HG03457 (cell line): ENCODE measurements around the gene MRPL33.
"Not testable (repeated sequence)": the region's sequence is repeated elsewhere in the genome, so short reads cannot be mapped to it uniquely, and the experiment has no call there.

ENCODE experiments used
- ATAC-seq: cut with Tn5 transposase; IDR thresholded peaks from one replicate; pipeline ENCODE4 v1.9.1; 2021; ENCODE audit warnings: moderate number of reproducible peaks; ENCODE audit not compliant: unreplicated experiment

Gene MRPL33

DNA sequence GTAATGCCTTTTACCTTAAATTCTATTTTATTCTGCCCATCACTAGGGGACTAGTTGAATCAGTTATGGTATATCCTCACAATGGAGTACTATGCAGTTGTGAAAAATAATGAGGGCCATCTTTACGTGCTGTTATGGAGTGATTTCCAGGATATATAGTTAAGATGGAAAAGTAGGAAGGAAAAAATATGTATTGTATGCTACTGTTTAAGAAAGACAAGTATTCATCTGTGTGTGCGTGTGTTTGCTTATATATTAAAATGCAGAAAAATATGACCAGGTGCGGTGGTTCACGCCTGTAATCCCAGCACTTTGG is 32.5 kb upstream of the MRPL33 start:
- ATAC-seq = no peak

DNA sequence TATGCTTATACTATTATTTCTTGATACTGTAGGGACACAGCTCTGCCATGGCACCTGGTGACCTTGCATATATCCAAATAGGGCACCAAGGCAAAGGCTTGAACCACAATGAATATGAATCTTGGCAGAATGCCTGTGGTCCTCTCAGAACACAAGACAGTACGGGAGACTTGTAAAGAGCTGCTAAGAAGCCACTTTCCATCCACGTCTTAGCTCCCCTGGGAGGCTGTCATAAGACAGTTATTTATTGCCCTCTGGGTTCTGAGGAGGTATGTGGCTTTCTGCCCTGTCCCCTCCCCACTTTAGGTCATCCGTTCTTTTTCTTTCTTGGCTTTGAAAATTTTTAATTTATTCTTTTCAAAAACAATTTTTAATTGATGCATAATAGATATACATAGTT is 29.8 kb upstream of the MRPL33 start:
- ATAC-seq = no peak

DNA sequence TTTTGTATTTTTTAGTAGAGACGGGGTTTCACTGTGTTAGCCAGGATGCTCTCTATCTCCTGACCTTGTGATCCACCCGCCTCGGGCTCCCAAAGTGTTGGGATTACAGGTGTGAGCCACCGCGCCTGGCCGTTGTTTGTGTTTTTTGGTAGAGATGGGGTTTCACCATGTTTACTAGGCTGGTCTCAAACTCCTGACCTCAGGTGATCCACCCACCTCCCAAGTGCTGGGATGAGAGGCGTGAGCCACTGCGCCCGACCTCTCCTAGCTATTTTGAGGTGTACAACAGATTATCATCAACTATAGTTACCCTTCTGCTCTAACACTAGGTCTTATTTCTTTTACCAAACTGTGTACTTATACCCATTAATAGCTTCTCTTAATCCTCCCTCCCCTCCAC is 28.9 kb upstream of the MRPL33 start:
- ATAC-seq = no peak

DNA sequence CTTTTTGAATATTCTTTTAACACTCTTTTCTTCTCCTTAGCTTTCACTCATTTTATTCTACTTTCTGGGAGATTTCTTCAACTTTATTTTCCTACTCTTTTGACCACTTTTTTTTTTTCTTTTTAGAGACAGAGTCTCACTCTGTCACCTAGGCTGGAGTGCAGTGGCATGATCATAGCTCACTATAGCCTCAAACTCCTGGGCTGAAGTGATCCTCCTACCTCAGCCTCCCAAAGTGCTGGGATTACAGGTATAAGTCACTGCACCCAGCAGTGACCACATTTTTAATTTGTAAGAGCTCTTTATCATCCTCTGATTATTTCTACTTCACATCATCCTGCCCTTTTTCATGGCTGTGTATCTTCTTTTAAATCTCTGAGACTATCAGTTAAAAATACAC is 26.0 kb upstream of the MRPL33 start:
- ATAC-seq = not testable (repeated sequence)

DNA sequence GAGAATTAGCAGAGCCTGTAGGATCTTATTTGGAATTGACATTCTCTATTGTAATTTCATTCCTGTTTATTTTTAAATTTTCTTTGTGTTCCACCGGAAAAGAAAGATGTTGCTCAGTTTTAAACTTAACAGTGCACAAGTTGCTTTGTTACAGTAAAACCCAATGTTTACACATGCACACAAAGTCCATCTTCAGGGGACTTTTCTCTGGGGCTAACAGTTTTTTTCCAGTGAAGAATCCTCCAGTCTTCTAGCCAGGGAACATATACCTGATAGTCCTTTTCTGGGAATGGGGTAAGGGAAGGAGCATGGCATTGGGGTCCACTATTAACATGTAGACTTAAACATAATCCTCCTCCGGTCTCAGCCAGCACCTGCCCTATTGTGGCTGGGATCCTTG is 25.2 kb upstream of the MRPL33 start:
- no peak for ATAC-seq

DNA sequence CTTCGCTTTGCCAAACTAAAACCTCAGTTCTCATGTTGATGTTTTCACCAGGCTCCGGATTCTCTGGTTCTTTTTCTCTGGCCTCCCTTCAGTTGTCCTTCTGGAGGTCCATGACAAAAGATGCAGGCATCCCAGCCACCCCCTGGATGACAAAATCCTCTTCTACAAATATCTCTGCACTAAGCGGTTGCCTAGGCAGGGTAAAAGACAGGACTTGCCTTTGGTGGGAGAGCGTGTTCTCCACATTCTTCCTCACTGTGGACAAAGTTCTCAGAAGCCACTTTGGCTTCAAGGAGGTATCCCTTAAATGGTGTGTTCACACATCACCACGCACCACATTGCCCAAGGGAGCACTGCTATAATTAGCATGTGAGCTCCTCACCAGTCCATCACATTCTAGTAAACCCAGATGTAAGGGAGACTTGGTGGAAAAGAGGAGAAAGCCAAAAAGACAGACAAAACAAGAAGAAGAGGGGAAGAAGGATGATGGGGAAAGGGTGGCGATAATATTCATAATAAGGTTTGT is 23.6 kb upstream of the MRPL33 start:
- ATAC-seq = no peak

DNA sequence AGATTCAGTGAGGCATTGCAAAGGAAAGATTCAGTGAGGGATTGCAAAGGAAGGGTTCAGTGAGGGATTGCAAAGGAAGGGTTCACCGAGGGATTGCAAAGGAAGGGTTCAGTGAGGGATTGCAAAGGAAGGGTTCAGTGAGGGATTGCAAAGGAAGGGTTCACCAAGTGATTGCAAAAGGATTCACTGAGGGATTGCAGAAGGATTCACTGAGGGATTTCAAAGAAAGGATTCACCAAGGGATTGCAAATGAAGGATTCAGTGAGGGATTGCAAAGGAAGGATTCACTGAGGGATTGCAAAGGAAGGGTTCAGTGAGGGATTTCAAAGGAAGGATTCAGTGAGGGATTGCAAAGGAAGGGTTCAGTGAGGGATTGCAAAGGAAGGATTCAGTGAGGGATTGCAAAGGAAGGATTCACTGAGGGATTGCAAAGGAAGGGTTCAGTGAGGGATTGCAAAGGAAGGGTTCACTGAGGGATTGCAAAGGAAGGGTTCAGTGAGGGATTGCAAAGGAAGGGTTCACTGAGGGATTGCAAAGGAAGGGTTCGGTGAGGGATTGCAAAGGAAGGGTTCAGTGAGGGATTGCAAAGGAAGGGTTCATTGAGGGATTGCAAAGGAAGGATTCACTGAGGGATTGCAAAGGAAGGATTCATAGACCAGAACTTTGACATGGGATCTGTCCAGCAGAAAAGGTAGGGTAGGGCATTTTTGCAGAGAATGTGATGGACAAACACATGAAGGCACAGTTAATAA is 22.5 kb upstream of the MRPL33 start:
- not testable (repeated sequence) for ATAC-seq

DNA sequence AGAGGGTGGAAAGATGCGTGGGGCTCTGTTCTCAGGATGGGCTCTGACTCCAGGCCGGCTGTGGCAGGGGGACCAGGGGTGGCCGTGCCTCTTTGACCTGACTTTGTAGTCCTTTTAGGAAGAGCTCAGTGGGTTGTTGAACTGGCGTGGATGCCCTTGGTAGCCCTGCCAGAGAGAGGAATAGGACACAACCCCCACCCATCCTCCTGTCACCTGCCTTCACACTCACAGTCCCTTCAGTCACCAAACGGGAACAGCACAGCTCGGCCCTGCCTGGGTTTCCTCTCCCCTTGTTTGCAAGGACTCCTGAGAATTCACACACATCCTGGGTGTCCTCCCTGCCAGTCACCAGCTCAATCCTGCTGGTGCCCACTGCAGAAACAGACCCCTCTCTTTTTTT is 20.1 kb upstream of the MRPL33 start:
- ATAC-seq = no peak

DNA sequence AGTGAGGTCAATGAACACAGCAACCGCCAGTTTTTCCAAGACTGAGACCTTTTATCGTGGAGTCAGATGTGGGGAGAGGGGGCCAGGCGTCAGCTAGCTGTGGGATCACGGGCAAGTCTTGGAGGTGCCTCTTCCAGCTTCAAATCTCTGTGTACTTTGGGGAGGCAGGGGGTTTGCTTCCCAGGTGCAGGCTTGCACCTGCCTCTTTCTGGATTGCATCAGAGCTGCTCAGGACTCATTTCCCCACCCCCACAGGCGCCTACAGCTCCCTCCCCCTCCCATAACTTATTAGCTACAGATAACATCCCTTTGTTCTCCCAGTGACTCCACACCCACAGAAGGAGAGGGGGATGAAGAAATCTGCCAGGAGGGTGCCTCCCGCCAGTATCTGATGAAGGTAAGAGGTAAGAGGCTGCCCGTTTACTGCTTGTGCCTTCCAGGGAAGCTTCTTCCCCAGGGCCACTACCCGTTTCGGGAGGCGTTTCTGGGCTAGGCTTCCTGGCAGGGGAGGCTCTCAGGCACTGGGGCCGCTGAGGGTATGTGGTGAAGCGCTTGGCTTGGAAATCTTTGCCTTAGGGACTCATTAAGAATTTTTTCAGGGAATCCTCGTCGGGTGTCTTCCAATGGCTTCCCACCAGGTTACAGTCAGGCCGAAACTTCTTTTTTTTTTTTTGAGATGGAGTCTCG is 18.8 kb upstream of the MRPL33 start:
- no peak for ATAC-seq

DNA sequence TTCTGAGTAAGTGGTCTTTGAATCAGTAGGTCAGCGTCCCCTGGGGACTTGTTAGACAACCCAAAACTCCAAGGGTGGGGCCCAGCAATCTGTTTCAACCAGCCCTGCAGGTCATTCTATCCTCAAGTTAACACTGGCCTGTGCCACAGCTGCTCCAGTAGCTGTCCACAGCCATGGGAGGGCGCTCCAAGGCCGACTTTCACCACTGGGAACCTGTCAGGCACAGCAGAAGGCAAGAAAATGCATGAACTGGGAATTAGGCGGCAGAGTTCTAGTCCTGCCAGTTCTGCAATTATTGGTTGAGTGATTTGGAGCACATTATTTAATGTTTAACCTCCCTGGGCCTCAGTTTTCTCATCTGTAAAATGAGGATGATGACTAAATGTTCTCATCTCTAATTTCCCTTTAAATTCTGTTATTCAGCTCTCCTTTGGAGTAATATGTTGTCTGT is 17.4 kb upstream of the MRPL33 start:
- ATAC-seq = no peak

DNA sequence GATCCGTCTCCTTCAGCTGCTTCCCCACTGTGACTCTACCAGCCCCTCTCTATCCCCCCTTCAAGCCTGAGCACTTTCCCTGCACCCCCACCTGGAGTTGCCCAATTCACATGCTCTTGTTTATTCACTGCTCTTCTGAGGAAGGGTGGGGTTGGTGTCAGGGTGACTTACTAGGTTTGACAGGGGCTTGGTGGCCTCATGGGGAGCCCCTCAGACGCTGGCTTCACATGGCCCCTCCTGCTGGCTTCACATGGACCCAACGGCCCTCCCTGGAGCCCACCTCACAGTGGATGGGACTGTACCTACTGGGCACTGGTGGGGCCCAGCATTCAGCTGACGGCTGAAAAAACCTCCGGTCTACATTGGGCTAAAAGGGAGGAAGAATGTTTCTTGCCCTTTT is 16.7 kb upstream of the MRPL33 start:
- ATAC-seq = no peak

DNA sequence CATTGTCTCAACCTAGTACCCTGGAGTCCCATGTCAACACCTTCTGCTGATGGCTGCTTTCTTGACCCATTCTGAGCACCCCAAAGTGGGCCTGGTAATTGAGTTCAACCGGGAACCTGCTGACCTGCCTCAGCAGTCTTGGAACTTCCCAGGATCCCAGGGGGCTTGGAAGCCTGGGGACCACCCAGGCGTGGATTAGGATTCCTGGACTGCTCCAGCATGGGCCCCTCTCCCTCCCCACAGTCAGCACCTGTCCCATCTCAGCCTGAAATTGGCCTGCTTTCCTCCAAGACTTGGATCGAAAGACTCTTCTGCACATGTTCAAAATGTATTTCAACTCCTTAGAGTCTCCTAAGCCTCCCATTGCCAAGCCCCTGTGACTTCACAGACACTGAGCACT is 15.4 kb upstream of the MRPL33 start:
- ATAC-seq = no peak

DNA sequence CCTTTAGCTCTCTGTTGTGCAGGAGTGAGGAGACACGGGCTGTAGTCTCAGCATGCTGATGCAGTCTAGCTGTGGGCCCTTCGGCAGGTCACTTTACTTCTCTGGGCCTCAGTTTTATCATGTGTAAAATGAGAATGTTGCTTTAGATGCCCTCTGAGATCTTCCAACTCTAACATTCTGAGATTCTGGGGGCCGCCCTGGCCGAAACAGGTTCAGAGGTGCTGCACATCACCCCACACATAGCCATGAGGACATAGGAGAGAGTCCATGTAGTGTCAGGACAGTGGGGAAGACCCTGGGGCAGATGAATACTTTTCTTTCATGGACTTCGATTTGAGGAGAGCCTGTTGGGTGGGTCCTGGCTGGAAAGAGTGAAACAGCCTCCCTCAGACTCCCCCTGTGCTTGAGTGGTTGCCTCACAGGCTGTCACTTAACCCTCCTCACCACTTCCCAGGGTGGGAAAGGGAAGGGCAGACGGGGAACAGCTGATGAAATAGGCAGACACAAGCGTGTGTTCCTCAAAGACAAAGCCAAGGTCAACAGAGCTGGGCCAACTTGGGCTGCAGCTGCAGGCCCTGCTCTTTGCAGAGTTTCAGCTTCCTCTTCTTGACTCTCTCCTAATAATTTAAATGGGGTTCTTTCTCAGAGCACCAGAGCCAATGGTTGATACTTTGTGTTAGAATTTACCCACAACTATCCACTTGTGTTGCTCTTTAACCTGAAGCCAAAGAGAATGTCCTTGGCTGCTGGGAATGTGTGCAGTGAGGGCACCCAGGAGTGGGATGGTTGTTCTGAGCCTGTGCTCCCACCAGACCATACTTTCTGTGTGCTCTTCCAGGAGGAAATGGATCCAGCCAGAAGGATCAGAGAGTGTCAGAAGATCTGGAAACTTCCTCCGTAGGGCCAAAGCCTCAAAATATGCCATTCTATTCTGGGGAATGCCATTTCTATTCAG is 14.7 kb upstream of the MRPL33 start:
- ATAC-seq = no peak

DNA sequence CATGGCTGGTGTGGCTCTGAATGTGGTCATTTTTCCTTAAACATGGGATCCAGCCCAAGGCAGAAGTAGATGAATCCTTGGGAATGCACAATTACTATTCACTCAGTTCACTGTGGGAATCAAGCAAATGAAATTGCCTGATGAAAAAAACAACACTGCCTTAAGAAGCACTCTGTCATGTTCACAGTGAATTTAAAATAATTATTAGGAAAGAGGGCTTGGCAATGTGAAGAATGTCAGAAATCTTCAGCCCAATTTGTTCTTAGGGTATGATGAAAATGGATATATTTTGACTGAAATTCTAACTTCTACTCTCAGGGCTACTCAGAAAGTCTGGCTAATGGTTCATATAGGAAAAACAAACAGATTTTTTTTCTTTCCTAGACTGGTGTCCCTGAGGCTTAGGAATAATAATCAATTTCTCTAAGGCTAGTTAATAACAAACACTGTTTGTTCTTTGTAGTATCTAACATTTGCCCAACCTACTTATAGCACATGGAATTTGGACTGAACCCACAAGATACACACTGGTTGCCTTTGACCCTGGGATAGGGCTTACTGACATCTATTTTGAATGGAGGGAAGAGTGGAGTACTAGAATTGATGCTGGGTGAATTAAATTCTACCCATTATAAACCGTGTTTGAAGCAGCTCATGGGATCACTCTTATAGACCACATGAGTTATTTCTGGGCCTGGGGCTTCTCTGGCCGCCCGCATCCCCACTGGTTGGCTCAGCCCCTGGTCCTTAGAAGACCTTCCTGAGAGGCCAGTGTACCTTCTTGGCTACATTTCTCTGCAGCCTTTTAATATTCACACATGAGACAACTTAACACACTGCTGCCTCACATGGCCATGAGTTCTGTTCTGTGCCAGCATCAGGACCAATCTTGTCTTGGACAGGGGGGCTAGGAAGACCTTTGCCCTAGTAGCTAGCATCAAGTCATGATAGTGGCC is 8.3 kb upstream of the MRPL33 start:
- ATAC-seq = no peak

DNA sequence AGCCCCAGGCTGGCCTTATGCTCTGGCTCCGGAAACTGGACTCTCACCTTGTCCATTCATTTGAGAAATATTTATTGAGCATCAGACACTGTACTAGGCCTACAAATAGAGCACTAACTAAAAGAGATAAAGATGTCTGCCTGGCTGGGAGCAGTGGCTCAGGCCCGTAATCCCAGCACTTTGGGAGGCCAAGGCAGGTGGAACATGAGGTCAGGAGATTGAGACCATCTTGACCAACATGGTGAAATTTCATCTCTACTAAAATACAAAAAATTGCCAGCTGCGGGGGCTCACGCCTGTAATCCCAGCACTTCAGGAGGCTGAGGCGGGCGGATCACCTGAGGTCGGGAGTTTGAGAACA is 7.6 kb upstream of the MRPL33 start:
- no peak for ATAC-seq

DNA sequence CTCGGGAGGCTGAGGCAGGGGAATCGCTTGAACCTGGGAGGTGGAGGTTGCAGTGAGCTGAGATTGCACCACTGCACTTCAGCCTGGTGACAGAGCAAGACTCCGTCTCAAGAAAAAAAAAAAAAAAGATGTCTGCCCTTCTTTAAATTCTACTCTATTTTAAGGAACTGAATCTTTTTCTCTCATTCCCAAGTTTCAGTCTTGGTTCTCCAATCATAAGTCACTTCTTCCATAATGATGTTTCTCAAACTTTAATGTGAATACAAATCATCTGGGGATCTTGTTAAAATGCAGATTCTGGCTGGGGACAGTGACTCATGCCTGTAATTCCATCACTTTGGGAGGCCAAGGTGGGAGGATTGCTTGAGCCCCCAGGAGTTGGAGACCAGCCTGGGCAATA is 7.0 kb upstream of the MRPL33 start:
- not testable (repeated sequence) for ATAC-seq

DNA sequence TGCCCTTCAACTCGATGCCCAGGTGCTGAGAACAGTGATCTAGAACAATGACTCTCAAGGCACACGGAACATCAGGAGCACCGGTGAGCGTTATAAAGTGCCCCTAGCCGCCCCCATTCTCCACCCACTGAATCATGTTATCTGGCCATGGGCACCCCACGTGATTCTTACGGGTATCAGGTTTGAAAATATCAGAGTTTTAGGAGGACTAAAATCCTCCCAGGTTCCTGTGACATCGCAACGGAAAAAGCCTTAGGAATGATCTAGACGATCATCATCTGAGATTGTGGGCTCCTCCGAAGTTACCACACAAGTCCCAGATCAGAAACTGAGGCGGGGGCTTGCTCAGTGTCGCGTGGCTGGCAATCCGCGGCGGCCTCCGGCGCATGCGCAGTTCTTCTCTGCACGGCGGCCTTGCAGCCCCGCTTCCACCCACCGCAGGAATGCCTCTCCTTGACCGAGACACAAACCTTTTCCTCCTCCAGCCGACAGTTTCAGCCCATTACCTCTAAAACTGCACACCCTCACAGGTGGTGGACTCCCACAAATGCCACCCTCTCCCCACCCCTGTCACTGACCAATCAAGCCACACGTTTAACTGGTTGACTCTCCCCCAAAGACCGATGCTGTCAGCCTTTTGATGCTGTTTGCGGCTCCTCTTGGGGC is 5.8 kb upstream of the MRPL33 start:
- ATAC-seq = no peak

DNA sequence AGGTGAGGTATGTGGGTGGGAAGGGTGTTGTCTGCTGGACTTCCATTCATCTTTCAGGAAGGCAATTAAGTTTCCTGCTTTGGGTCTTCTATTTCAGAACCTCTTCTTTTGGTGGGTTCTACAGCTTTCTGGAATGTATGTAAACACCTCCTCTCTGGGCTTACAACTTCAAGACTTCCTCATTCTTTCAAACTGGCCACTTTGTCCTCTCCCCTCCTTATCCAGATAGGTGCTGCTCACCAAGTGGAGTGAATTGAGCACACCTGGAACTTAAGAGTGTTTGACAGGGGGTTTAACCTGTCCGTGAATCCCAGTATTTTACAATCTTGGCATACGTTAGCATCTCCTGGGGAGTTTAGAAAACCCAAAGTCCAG is 5.2 kb upstream of the MRPL33 start:
- ATAC-seq = no peak

DNA sequence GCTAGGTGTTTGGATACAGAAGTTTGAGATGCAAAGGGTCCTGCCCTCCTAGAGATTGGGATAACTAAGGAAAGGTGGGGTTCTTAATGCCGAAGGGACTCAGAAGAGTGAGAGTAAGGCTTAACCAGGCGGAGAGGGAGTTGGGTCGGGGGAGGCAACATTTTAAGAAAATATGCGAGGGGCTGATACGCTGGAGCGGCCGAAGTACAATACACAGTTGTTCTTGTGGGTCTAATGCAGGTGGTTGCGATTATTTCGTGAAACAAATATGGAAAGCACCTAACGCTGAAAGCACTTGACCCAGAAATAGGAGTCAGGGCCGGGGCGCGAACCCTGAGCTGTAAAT is 344 bp upstream of the MRPL33 start:
- ATAC-seq = no peak

DNA sequence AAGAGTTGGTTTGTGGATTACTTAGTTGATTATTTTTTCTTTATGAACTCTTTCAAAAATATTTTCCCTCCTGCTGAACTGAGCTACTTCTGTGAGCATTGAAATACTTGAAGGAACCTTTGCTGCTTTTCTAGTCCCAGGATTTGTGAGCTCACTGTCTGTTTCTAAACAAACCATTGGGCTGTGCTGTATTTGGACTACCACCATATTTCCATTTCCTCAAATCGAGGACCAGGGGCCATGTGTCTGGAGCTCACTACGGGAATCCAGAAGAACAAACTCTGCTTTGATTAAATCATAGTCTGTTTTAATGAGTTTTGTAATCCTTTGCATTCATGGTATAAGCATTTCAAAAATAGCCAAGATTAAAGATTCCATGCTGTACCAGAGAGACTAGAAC is 1.3 kb downstream of the MRPL33 start:
- no peak for ATAC-seq
